HG03520 (cell line): ENCODE measurements around the gene MUC5AC.
"Not testable (repeated sequence)": the region's sequence is repeated elsewhere in the genome, so short reads cannot be mapped to it uniquely, and the experiment has no call there.

ENCODE experiments used
- ATAC-seq: cut with Tn5 transposase; IDR thresholded peaks from one replicate; pipeline ENCODE4 v1.9.1; 2021; ENCODE audit warnings: mild to moderate bottlenecking, moderate library complexity; ENCODE audit not compliant: unreplicated experiment

Gene MUC5AC

GRCh38 chr11:1203505-1204271, 45.9 kb downstream of the MUC5AC start:
- no peak for ATAC-seq

- no peak for ATAC-seq
Observed at GRCh38 chr11:1204381-1205101, 46.8 kb downstream of the MUC5AC start.

GRCh38 chr11:1205121-1205986, 47.6 kb downstream of the MUC5AC start:
- ATAC-seq = no peak

GRCh38 chr11:1205987-1206331, 48.2 kb downstream of the MUC5AC start:
- no peak for ATAC-seq

- ATAC-seq = no peak
Observed at GRCh38 chr11:1206391-1207271, 48.9 kb downstream of the MUC5AC start.

GRCh38 chr11:1207401-1208143, 49.8 kb downstream of the MUC5AC start:
- no peak for ATAC-seq

GRCh38 chr11:1208144-1208393, 50.3 kb downstream of the MUC5AC start:
- ATAC-seq = no peak

GRCh38 chr11:1208394-1209261, 50.9 kb downstream of the MUC5AC start:
- no peak for ATAC-seq

- ATAC-seq = no peak
Observed at GRCh38 chr11:1209371-1210057, 51.8 kb downstream of the MUC5AC start.

- ATAC-seq = no peak
Observed at GRCh38 chr11:1211838-1212237, 54.1 kb downstream of the MUC5AC start.

GRCh38 chr11:1215826-1216225, 58.1 kb downstream of the MUC5AC start:
- ATAC-seq = not testable (repeated sequence)

- ATAC-seq = no peak
Observed at GRCh38 chr11:1217151-1217550, 59.4 kb downstream of the MUC5AC start.

GRCh38 chr11:1218256-1218787, 60.6 kb downstream of the MUC5AC start:
- ATAC-seq = no peak

GRCh38 chr11:1218788-1219445, 61.2 kb downstream of the MUC5AC start:
- ATAC-seq = no peak

- ATAC-seq = no peak
Observed at GRCh38 chr11:1219446-1219833, 61.7 kb downstream of the MUC5AC start.

GRCh38 chr11:1219834-1220815, 62.4 kb downstream of the MUC5AC start:
- ATAC-seq = no peak
